ENCODE data around the gene CAPN14.

GRCh38 chr2:31233741-31234682 lies 16.7 kb upstream of the CAPN14 start, which contains the start of gene EHD3:
- TF ChIP-seq POLR2A (IDR thresholded peaks at IDR 0.05; ENCODE audit: low read length) (no peak), GATA1 (IDR thresholded peaks at IDR 0.05; ENCODE audit: low read depth, low read length) (no peak)
